ENCODE data around the gene PAX5. TPM values are rescaled to one million over a fixed set of nuclear protein-coding genes. Genes with fewer than 3 reads are reported as not detected.

PAX5 gene
- total and polyA plus RNA-seq, 2 of the 13 experiments (the other 11 are each of a cell fraction or from before 2014, with no cell fraction given), result not detected

- TF ChIP-seq DMTF1 (CRISPR knock-in tag; IDR thresholded peaks at IDR 0.05), result no peak
- TF ChIP-seq ZIK1 (CRISPR knock-in tag; IDR thresholded peaks at IDR 0.05; ENCODE audit: borderline replicate concordance, low read depth), result no peak
- TF ChIP-seq CTCF (CRISPR knock-in tag; IDR thresholded peaks at IDR 0.05), result peak; percentile 77
- TF ChIP-seq TAF1 (CRISPR knock-in tag; IDR thresholded peaks at IDR 0.05), result no peak
- no peak for TF ChIP-seq FLYWCH1 (CRISPR knock-in tag; IDR thresholded peaks at IDR 0.05)
- no peak for TF ChIP-seq ZBTB10 (CRISPR knock-in tag; IDR thresholded peaks at IDR 0.05; ENCODE audit: borderline replicate concordance)
- TF ChIP-seq SNAPC4 (CRISPR knock-in tag; IDR thresholded peaks at IDR 0.05), result no peak
- TF ChIP-seq ZNF772 (CRISPR knock-in tag; IDR thresholded peaks at IDR 0.05), result 0 out of 2 replicates have a peak, but pooled peaks have one; percentile 8
- TF ChIP-seq ZFP36 (IDR thresholded peaks at IDR 0.05; ENCODE audit: borderline replicate concordance, low read depth, low read length, partially characterized antibody), result peak; percentile 69
- TF ChIP-seq ZNF577 (CRISPR knock-in tag; IDR thresholded peaks at IDR 0.05; ENCODE audit: borderline replicate concordance, low read depth), result no peak
- no peak for TF ChIP-seq IRF9 (CRISPR knock-in tag; IDR thresholded peaks at IDR 0.05; ENCODE audit: borderline replicate concordance)
- TF ChIP-seq ATF7 (IDR thresholded peaks at IDR 0.05), result no peak
- no peak for TF ChIP-seq ATF7 (CRISPR knock-in tag; IDR thresholded peaks at IDR 0.05)
Observed at GRCh38 chr9:36855448-36856315, 178.4 kb downstream of the PAX5 start (continued).

Measured in HepG2 (cell line).